CD4-positive, alpha-beta T cell (primary cell): Measurements from ENCODE around the gene RCAN3. TPM values are rescaled to one million over a fixed set of nuclear protein-coding genes. Genes with fewer than 3 reads are reported as not detected.

Source experiments
- ATAC-seq: fragments of 200-7000 bp; cut with Tn5 transposase; one replicate; pipeline ENCODE4 v1.10.0; 2022; ENCODE audit warnings: mild to moderate bottlenecking; ENCODE audit not compliant: poor library complexity
- CTCF ChIA-PET: fragments of 350-600 bp; sonication (Branson Sonifier 250); formaldehyde crosslinking; loops from one replicate; lab custom pipeline; 2021; ENCODE audit warnings: antibody characterized with exemption, inconsistent platforms; lab: Charles Lee
- POLR2A ChIA-PET: fragments of 350-600 bp; sonication (Branson Sonifier 250); formaldehyde crosslinking; loops from one replicate; lab custom pipeline; 2021; ENCODE audit warnings: antibody characterized with exemption, inconsistent platforms; lab: Charles Lee
- DNase-seq, 14 experiments: peaks; one replicate each; pipeline ENCODE4 v3.0.0-alpha.2; 2013 to 2020; ENCODE audit warnings: mixed read lengths in 2 of 14
- H3K27ac ChIP-seq, 2 donors: one replicate each; pipeline versions ENCODE4 v1.5.1 to v1.7.0; 2013; ENCODE audit warnings: low read length in 2 of 2, low read depth in 1 of 2, mild to moderate bottlenecking in 1 of 2
- H3K27me3 ChIP-seq, 2 experiments: 1 replicate in 1 of 2; 2 replicates in 1 of 2; pipeline versions ENCODE4 v1.6.1 to v1.7.0; 2013; ENCODE audit warnings: low read length in 2 of 2, control low read depth in 1 of 2, mild to moderate bottlenecking in 1 of 2, moderate library complexity in 1 of 2; ENCODE audit not compliant: insufficient read depth in 2 of 2, control insufficient read depth in 1 of 2
- H3K36me3 ChIP-seq: one replicate; pipeline ENCODE4 v1.6.1; 2013; ENCODE audit warnings: low read length, control low read depth; ENCODE audit not compliant: insufficient read depth
- H3K4me1 ChIP-seq: one replicate; pipeline ENCODE4 v1.6.1; 2013; ENCODE audit warnings: low read length, control low read depth; ENCODE audit not compliant: insufficient read depth
- H3K4me3 ChIP-seq: one replicate; pipeline ENCODE4 v1.5.1; 2013; ENCODE audit warnings: mild to moderate bottlenecking, low read length, moderate library complexity
- H3K9me3 ChIP-seq, 2 experiments: 1 replicate in 1 of 2; 2 replicates in 1 of 2; pipeline versions ENCODE4 v1.6.1 to v1.7.0; 2013; ENCODE audit warnings: low read length in 2 of 2, mild to moderate bottlenecking in 2 of 2, control low read depth in 1 of 2, moderate library complexity in 1 of 2; ENCODE audit not compliant: control insufficient read depth in 1 of 2, insufficient read depth in 1 of 2
- H3K27ac Mint-ChIP-seq: one replicate; pipeline ENCODE4 v1.8.0; 2020; ENCODE audit warnings: mixed read lengths
- H3K27me3 Mint-ChIP-seq: one replicate; pipeline ENCODE4 v1.8.0; 2021; ENCODE audit warnings: mixed read lengths
- H3K36me3 Mint-ChIP-seq: one replicate; pipeline ENCODE4 v1.8.0; 2021; ENCODE audit warnings: low read depth, mixed read lengths
- H3K4me1 Mint-ChIP-seq: one replicate; pipeline ENCODE4 v1.8.0; 2021; ENCODE audit warnings: low read depth, mixed read lengths
- H3K4me3 Mint-ChIP-seq: one replicate; pipeline ENCODE4 v1.8.0; 2020; ENCODE audit warnings: mild to moderate bottlenecking, mixed read lengths
- H3K9me3 Mint-ChIP-seq: one replicate; pipeline ENCODE4 v1.8.0; 2020; ENCODE audit warnings: mixed read lengths
- intact Hi-C, 2 experiments: fragments of 100-400 bp; cut with DNase I in 1 of 2; cut with micrococcal nuclease in 1 of 2; formaldehyde crosslinking; loops; one replicate each; pipeline versions ENCODE4 v1.15.1 to v1.9.0; 2023 to 2025; cut with DNase I, micrococcal nuclease
- total RNA-seq, 174 experiments: library from RNA in 2 of 174; stranded (reverse) in 2 of 174; gene quantifications; one replicate each; pipeline ENCODE4 v1.2.3 and lab custom pipeline; 2021 to 2026
- TF ChIP-seq, protein P1 (sequence below): fragments of 200-600 bp; IDR thresholded peaks from one replicate; pipeline ENCODE4 v1.8.0; 2022; ENCODE audit warnings: antibody characterized with exemption, mild to moderate bottlenecking

The RCAN3 gene
- total RNA-seq, 2 experiments from 2014 or later = 185 to 191 TPM

DNA sequence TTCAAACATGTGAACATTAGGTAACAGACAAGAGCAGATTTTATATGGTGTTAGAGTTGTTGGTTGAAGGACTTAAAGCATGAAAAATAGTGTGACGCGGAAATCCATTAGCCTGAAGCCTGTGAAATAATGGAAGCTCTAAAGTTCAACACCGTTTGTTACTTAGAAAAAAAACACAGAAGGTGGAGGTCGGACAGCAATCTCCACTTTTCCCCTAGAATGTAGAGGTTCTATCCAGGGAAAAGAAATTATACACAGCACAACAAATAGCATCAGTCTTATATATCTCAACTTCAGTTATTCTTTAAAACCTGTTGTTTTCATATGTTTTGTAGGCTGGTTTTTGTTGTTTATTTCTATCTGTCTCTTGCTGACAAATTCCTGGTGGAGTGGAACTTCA lies 1.9 kb downstream of the RCAN3 start:
- H3K27me3 ChIP-seq = no peaks in the 10 kb centered on the region
- CTCF ChIA-PET = interaction anchor here (0.9 to 5.7 kb wide), 7 partner anchors 14 to 89 kb away, joined by 3 to 30 read pairs (median 3); partner anchors contain the start of gene NIPAL3
- H3K27ac ChIP-seq = peak overlapping the region; percentile 61 to 80
- H3K9me3 ChIP-seq = no peaks in the 10 kb centered on the region
- H3K4me1 Mint-ChIP-seq = peaks cover 78% of the 10 kb centered on the region
- peak overlapping the region; percentile 96 for H3K27ac Mint-ChIP-seq
- H3K27me3 Mint-ChIP-seq = no peaks in the 10 kb centered on the region
- H3K4me3 Mint-ChIP-seq = peak overlapping the region; percentile 98
- TF ChIP-seq, protein P1, sequence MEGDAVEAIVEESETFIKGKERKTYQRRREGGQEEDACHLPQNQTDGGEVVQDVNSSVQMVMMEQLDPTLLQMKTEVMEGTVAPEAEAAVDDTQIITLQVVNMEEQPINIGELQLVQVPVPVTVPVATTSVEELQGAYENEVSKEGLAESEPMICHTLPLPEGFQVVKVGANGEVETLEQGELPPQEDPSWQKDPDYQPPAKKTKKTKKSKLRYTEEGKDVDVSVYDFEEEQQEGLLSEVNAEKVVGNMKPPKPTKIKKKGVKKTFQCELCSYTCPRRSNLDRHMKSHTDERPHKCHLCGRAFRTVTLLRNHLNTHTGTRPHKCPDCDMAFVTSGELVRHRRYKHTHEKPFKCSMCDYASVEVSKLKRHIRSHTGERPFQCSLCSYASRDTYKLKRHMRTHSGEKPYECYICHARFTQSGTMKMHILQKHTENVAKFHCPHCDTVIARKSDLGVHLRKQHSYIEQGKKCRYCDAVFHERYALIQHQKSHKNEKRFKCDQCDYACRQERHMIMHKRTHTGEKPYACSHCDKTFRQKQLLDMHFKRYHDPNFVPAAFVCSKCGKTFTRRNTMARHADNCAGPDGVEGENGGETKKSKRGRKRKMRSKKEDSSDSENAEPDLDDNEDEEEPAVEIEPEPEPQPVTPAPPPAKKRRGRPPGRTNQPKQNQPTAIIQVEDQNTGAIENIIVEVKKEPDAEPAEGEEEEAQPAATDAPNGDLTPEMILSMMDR = no peak
- POLR2A ChIA-PET = interaction anchor here (0.6 to 14.4 kb wide), 15 partner anchors 13 to 426 kb away, joined by 3 to 692 read pairs (median 8); partner anchors contain the start of genes NIPAL3, RUNX3 and STPG1
- ATAC-seq = no peak
- DNase-seq = no peak
- H3K9me3 Mint-ChIP-seq = no peaks in the 10 kb centered on the region
- H3K36me3 ChIP-seq = peaks cover 14% of the 10 kb centered on the region
- peaks cover 60% of the 10 kb centered on the region for H3K36me3 Mint-ChIP-seq
- H3K4me3 ChIP-seq = peak overlapping the region; percentile 90
- intact Hi-C loops = loop anchor here in 1 of 2 experiments (1.0 to 5.0 kb wide), 3 partner anchors 23 to 138 kb away; partner anchors contain the start of genes NIPAL3 and SRRM1
- peaks cover 68% of the 10 kb centered on the region for H3K4me1 ChIP-seq

DNA sequence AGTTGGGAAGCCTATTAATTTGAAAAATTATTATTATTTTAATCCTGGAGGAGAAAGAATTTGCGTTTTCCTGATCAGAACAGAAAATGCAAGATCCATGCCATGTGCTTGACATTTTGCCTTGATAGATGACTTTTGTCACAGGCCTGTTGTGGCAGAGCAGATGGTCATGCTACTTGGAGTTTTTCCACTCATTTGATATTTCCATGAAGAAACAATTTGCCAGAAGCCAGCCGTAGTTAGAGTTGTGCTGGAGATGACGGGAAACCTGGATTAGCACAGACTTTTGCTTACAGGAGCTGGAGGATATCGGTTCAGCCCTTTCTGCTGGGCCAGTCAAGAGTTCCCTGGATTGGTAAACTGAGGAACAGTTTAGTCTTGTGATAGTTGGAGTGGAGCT lies 3.2 kb downstream of the RCAN3 start:
- DNase-seq = no peak
- peak overlapping the region; percentile 61 to 89 for H3K27ac ChIP-seq
- POLR2A ChIA-PET = interaction anchor here (0.9 to 14.4 kb wide), 9 partner anchors 19 to 137 kb away, joined by 4 to 692 read pairs (median 42); partner anchors contain the start of genes NIPAL3 and STPG1

DNA sequence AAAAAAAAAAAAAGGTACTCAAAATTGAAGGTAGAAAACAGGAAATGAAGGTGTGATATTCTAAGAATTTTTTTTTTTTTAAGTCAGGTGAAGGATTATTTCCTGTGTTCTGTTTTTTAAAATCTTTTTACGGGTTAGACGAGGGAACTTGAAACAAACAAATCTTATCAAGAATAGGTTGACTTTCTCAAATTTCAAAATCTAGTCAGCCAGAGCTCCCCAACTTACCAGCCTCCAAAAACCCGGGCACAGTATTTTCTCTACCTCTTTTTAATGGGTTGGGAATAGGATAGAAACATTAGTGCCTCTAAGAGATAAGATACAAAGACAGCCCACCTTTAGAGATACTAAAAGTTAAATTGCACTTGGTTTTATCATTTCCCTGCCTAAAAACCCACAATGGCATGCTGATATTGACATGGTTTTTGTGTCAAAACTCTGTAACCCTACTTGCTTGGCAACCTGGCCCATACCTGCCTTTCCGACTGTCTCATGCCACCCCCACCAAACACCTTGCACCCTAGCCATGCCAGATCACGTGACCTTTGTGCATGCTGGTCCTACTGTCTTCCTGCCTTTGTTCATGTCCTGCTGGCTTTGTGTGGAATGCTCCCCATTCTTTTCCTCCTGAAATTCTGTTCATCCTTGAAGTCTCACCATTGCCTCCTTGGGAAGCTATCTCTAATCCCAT lies 4.2 kb downstream of the RCAN3 start:
- peak overlapping the region; percentile 83 to 89 for H3K27ac ChIP-seq
- ChIA-PET POLR2A (interaction anchor here (0.6 to 14.4 kb wide), 14 partner anchors 10 to 462 kb away, joined by 3 to 692 read pairs (median 4); partner anchors contain the start of genes NIPAL3, SRRM1 and STPG1), CTCF (interaction anchor here (0.7 to 5.7 kb wide), 8 partner anchors 11 to 92 kb away, joined by 3 to 30 read pairs (median 4); partner anchors contain the start of gene NIPAL3)
- intact Hi-C loops = loop anchor here in 1 of 2 experiments (1.0 to 5.0 kb wide), 4 partner anchors 26 to 92 kb away; partner anchors contain the start of gene NIPAL3
- peaks cover 81% of the 10 kb centered on the region for H3K4me1 Mint-ChIP-seq
- H3K4me3 Mint-ChIP-seq = peak overlapping the region; percentile 86
- peaks cover 70% of the 10 kb centered on the region for H3K4me1 ChIP-seq
- H3K27me3 Mint-ChIP-seq = no peaks in the 10 kb centered on the region
- no peaks in the 10 kb centered on the region for H3K9me3 ChIP-seq
- H3K36me3 Mint-ChIP-seq = peaks cover 79% of the 10 kb centered on the region
- ATAC-seq (peak; percentile 1), DNase-seq (peak in 7 of 14 experiments; percentile 21 to 74 (median 44))
- H3K27me3 ChIP-seq = no peaks in the 10 kb centered on the region
- peak overlapping the region; percentile 90 for H3K4me3 ChIP-seq
- peaks cover 31% of the 10 kb centered on the region for H3K36me3 ChIP-seq
- H3K27ac Mint-ChIP-seq = peak overlapping the region; percentile 96
- H3K9me3 Mint-ChIP-seq = no peaks in the 10 kb centered on the region
- TF ChIP-seq, protein P1 = no peak

More for the DNA sequence above, 3.2 kb downstream of the RCAN3 start:
- intact Hi-C loops = loop anchor here in 1 of 2 experiments (5.0 kb wide), 1 partner anchor 34 kb away; no protein-coding TSS in a partner anchor
- Mint-ChIP-seq H3K4me1 (peaks cover 81% of the 10 kb centered on the region), H3K27ac (peak overlapping the region; percentile 96), H3K27me3 (no peaks in the 10 kb centered on the region), H3K4me3 (peak overlapping the region; percentile 68), H3K9me3 (no peaks in the 10 kb centered on the region), H3K36me3 (peaks cover 72% of the 10 kb centered on the region)
- Histone ChIP-seq H3K36me3 (peaks cover 25% of the 10 kb centered on the region), H3K9me3 (no peaks in the 10 kb centered on the region), H3K4me1 (peaks cover 70% of the 10 kb centered on the region), H3K27me3 (no peaks in the 10 kb centered on the region), H3K4me3 (peak overlapping the region; percentile 90)
- CTCF ChIA-PET = interaction anchor here (0.7 to 5.7 kb wide), 5 partner anchors 19 to 91 kb away, joined by 3 to 30 read pairs (median 10); partner anchors contain the start of gene NIPAL3
- ATAC-seq = no peak
- TF ChIP-seq, protein P1 = no peak
